GM13977 (cell line): Measurements from ENCODE around the gene TNRC6C.
"Not testable (repeated sequence)": the region's sequence is repeated elsewhere in the genome, so short reads cannot be mapped to it uniquely, and the experiment has no call there.

Experiments used
- DNase-seq: peaks from one replicate; pipeline ENCODE4 v3.0.0; 2012; ENCODE audit warnings: low spot score
- CTCF ChIP-seq: IDR thresholded peaks from 2 replicates; pipeline ENCODE4 v1.5.1; 2012; ENCODE audit warnings: mild to moderate bottlenecking, control low read depth; ENCODE audit not compliant: insufficient read depth; ENCODE audit errors: extremely low read depth, missing control alignments
- in situ Hi-C: fragments of 300-500 bp; cut with MboI; formaldehyde crosslinking; loops from one replicate; pipeline ENCODE4 v1.12.0; 2022; ENCODE audit warnings: low sequenced_read_pairs, low pct_unique_long_range_greater_than_20kb, mixed read lengths, inconsistent platforms; ENCODE audit not compliant: unreplicated experiment

The TNRC6C gene

GRCh38 chr17:78081551-78081950, 123.0 kb downstream of the TNRC6C start:
- no peak for DNase-seq
- in situ Hi-C loops = no loop called here
- TF ChIP-seq CTCF = no peak

- in situ Hi-C loops = not testable (repeated sequence)
Observed at GRCh38 chr17:78082355-78082872, 123.9 kb downstream of the TNRC6C start.

GRCh38 chr17:78082988-78083387, 124.5 kb downstream of the TNRC6C start:
- in situ Hi-C loops = no loop called here
- TF ChIP-seq CTCF = no peak
- no peak for DNase-seq

More at GRCh38 chr17:78082355-78082872, 123.9 kb downstream of the TNRC6C start:
- not testable (repeated sequence) for DNase-seq

DNA sequence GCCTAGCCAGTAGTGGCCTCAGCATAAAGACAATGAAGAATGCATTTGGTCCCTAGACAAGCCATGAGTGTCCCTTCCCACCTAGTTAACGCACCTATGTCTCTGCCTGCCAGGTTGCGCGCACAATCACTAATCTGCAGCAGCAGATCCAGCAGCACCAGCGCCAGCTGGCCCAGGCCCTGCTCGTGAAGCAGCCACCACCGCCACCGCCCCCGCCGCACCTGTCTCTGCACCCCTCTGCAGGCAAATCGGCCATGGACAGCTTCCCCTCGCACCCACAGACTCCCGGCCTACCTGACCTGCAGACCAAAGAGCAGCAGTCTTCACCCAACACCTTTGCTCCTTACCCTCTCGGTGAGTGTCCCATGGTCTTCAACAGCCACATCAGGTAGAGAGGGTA, 128.2 kb downstream of the TNRC6C start:
- in situ Hi-C loops = no loop called here
- no peak for DNase-seq
- no peak for TF ChIP-seq CTCF

GRCh38 chr17:78088529-78088928, 130.0 kb downstream of the TNRC6C start:
- no peak for DNase-seq
- in situ Hi-C loops = no loop called here
- TF ChIP-seq CTCF = no peak

DNA sequence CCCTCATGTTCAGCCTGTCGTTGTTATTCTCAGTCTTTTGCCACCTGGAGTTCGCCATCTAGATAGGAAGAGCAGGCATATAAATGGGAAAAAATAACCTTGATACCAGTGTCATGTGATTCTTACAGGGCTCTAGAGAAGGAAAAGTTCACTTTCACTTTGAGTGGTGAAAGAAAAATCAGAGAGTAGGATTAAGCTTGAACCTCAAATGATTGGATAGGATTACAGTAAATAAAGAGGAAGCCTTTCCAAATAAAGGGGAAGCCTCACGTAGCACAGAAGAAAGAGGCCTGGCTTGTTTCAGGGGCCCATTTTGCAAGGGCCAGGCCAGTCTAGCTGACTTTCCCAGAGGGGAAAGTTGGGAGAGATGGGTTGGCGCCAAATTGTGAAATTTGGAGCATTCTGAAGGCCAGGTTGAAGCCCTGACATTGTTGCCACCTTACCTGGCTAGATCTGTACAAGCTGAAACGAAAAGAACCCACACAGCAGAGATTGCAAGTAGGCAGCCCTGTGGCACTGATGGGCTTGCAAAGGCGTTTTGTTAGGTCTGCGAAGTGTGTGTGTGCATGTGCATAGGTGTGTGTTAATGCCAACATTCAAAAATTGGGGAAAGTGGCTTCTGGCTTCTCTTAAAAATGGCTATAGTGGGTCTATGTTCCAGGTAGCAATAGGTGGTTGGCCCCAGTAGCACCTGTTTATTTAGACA, 131.2 kb downstream of the TNRC6C start:
- in situ Hi-C loops = no loop called here
- DNase-seq = no peak
- no peak for TF ChIP-seq CTCF

- no peak for TF ChIP-seq CTCF
- in situ Hi-C loops = no loop called here
- DNase-seq = no peak
Observed at GRCh38 chr17:78092794-78093324, 134.4 kb downstream of the TNRC6C start.
